ENCODE measurements around the gene RBFOX2.
A peak's percentile ranks its signal among the peaks of the same experiment; 100 is the strongest.
"Not testable (repeated sequence)": the region's sequence is repeated elsewhere in the genome, so short reads cannot be mapped to it uniquely, and the experiment has no call there.

RBFOX2 gene

GRCh38 chr22:36028646-36029405, at the start of gene RBFOX2:
Gene RBFOX2, minus strand, starts transcription at chr22:36028824. Its CDS starts 399 bp downstream, at chr22:36028425.
- H3K9me3 ChIP-seq (ENCODE audit: control insufficient read depth, insufficient read depth, low read length), result no peaks in the 10 kb centered on the region
- peaks cover 7% of the 10 kb centered on the region; the same call in 1 of the 2 replicates for H3K4me1 ChIP-seq (ENCODE audit: insufficient read depth, low read length)
- H3K36me3 ChIP-seq (ENCODE audit: insufficient read depth, low read length), result no peaks in the 10 kb centered on the region
- H3K9ac ChIP-seq (ENCODE audit: low read depth, low read length), result peak within 1 kb of the TSS; percentile 96

- Histone ChIP-seq H3K4me1 (ENCODE audit: insufficient read depth, low read length) (0 out of 2 replicates have a peak, but pooled peaks cover 3% of the 10 kb centered on the region), H3K9ac (ENCODE audit: low read depth, low read length) (no peak overlapping the region), H3K36me3 (ENCODE audit: insufficient read depth, low read length) (no peaks in the 10 kb centered on the region), H3K9me3 (ENCODE audit: control insufficient read depth, insufficient read depth, low read length) (no peaks in the 10 kb centered on the region)
Measured at GRCh38 chr22:36077271-36077670, 48.6 kb upstream of the RBFOX2 start.

GRCh38 chr22:36075724-36076123, 47.1 kb upstream of the RBFOX2 start:
- Histone ChIP-seq H3K9ac (ENCODE audit: low read depth, low read length) (no peak overlapping the region), H3K9me3 (ENCODE audit: control insufficient read depth, insufficient read depth, low read length) (no peaks in the 10 kb centered on the region), H3K4me1 (ENCODE audit: insufficient read depth, low read length) (0 out of 2 replicates have a peak, but pooled peaks cover 3% of the 10 kb centered on the region), H3K36me3 (ENCODE audit: insufficient read depth, low read length) (no peaks in the 10 kb centered on the region)

- Histone ChIP-seq H3K36me3 (ENCODE audit: insufficient read depth, low read length) (no peaks in the 10 kb centered on the region), H3K9ac (ENCODE audit: low read depth, low read length) (no peak overlapping the region), H3K9me3 (ENCODE audit: control insufficient read depth, insufficient read depth, low read length) (no peaks in the 10 kb centered on the region), H3K4me1 (ENCODE audit: insufficient read depth, low read length) (0 out of 2 replicates have a peak, but pooled peaks cover 3% of the 10 kb centered on the region)
Measured at GRCh38 chr22:36075230-36075629, 46.6 kb upstream of the RBFOX2 start.

GRCh38 chr22:36073476-36073875, 44.9 kb upstream of the RBFOX2 start:
- Histone ChIP-seq H3K9ac (ENCODE audit: low read depth, low read length) (no peak overlapping the region), H3K4me1 (ENCODE audit: insufficient read depth, low read length) (0 out of 2 replicates have a peak, but pooled peaks cover 3% of the 10 kb centered on the region), H3K36me3 (ENCODE audit: insufficient read depth, low read length) (no peaks in the 10 kb centered on the region), H3K9me3 (ENCODE audit: control insufficient read depth, insufficient read depth, low read length) (no peaks in the 10 kb centered on the region)

- H3K9ac ChIP-seq (ENCODE audit: low read depth, low read length); H3K4me1 ChIP-seq (ENCODE audit: insufficient read depth, low read length); H3K36me3 ChIP-seq (ENCODE audit: insufficient read depth, low read length); H3K9me3 ChIP-seq (ENCODE audit: control insufficient read depth, insufficient read depth, low read length): not testable (repeated sequence)
Measured at GRCh38 chr22:36070645-36071044, 42.0 kb upstream of the RBFOX2 start.

- Histone ChIP-seq H3K4me1 (ENCODE audit: insufficient read depth, low read length) (peaks cover 3% of the 10 kb centered on the region; the same call in 1 of the 2 replicates), H3K36me3 (ENCODE audit: insufficient read depth, low read length) (no peaks in the 10 kb centered on the region), H3K9ac (ENCODE audit: low read depth, low read length) (no peak overlapping the region), H3K9me3 (ENCODE audit: control insufficient read depth, insufficient read depth, low read length) (no peaks in the 10 kb centered on the region)
Measured at GRCh38 chr22:36069368-36069767, 40.7 kb upstream of the RBFOX2 start.

- Histone ChIP-seq H3K36me3 (ENCODE audit: insufficient read depth, low read length) (no peaks in the 10 kb centered on the region), H3K4me1 (ENCODE audit: insufficient read depth, low read length) (peaks cover 3% of the 10 kb centered on the region; the same call in 1 of the 2 replicates), H3K9me3 (ENCODE audit: control insufficient read depth, insufficient read depth, low read length) (no peaks in the 10 kb centered on the region), H3K9ac (ENCODE audit: low read depth, low read length) (no peak overlapping the region)
Measured at GRCh38 chr22:36068776-36069344, 40.2 kb upstream of the RBFOX2 start.

- Histone ChIP-seq H3K9ac (ENCODE audit: low read depth, low read length) (no peak overlapping the region), H3K9me3 (ENCODE audit: control insufficient read depth, insufficient read depth, low read length) (no peaks in the 10 kb centered on the region), H3K4me1 (ENCODE audit: insufficient read depth, low read length) (no peaks in the 10 kb centered on the region; the same call in 1 of the 2 replicates), H3K36me3 (ENCODE audit: insufficient read depth, low read length) (no peaks in the 10 kb centered on the region)
Measured at GRCh38 chr22:36067235-36067558, 38.6 kb upstream of the RBFOX2 start.

GRCh38 chr22:36065775-36066544, 37.3 kb upstream of the RBFOX2 start:
- Histone ChIP-seq H3K36me3 (ENCODE audit: insufficient read depth, low read length) (no peaks in the 10 kb centered on the region), H3K4me1 (ENCODE audit: insufficient read depth, low read length) (no peaks in the 10 kb centered on the region; the same call in 1 of the 2 replicates), H3K9me3 (ENCODE audit: control insufficient read depth, insufficient read depth, low read length) (no peaks in the 10 kb centered on the region), H3K9ac (ENCODE audit: low read depth, low read length) (peak overlapping the region; percentile 51)

- H3K4me1 ChIP-seq (ENCODE audit: insufficient read depth, low read length), result no peaks in the 10 kb centered on the region; the same call in 1 of the 2 replicates
- H3K36me3 ChIP-seq (ENCODE audit: insufficient read depth, low read length), result no peaks in the 10 kb centered on the region
- no peaks in the 10 kb centered on the region for H3K9me3 ChIP-seq (ENCODE audit: control insufficient read depth, insufficient read depth, low read length)
- peak overlapping the region; percentile 51 for H3K9ac ChIP-seq (ENCODE audit: low read depth, low read length)
Measured at GRCh38 chr22:36065462-36065774, 36.8 kb upstream of the RBFOX2 start.

- H3K36me3 ChIP-seq (ENCODE audit: insufficient read depth, low read length), result no peaks in the 10 kb centered on the region
- no peak overlapping the region for H3K9ac ChIP-seq (ENCODE audit: low read depth, low read length)
- H3K9me3 ChIP-seq (ENCODE audit: control insufficient read depth, insufficient read depth, low read length), result no peaks in the 10 kb centered on the region
- no peaks in the 10 kb centered on the region; the same call in 1 of the 2 replicates for H3K4me1 ChIP-seq (ENCODE audit: insufficient read depth, low read length)
Measured at GRCh38 chr22:36064358-36064757, 35.7 kb upstream of the RBFOX2 start.

- H3K9me3 ChIP-seq (ENCODE audit: control insufficient read depth, insufficient read depth, low read length), result no peaks in the 10 kb centered on the region
- H3K9ac ChIP-seq (ENCODE audit: low read depth, low read length), result no peak overlapping the region
- H3K36me3 ChIP-seq (ENCODE audit: insufficient read depth, low read length), result no peaks in the 10 kb centered on the region
- H3K4me1 ChIP-seq (ENCODE audit: insufficient read depth, low read length), result 0 out of 2 replicates have a peak, but pooled peaks cover 3% of the 10 kb centered on the region
Measured at GRCh38 chr22:36056980-36057379, 28.4 kb upstream of the RBFOX2 start.

- Histone ChIP-seq H3K9me3 (ENCODE audit: control insufficient read depth, insufficient read depth, low read length) (no peaks in the 10 kb centered on the region), H3K36me3 (ENCODE audit: insufficient read depth, low read length) (no peaks in the 10 kb centered on the region), H3K9ac (ENCODE audit: low read depth, low read length) (no peak overlapping the region), H3K4me1 (ENCODE audit: insufficient read depth, low read length) (0 out of 2 replicates have a peak, but pooled peaks cover 3% of the 10 kb centered on the region)
Measured at GRCh38 chr22:36055376-36056295, 27.0 kb upstream of the RBFOX2 start.
